DMS 273 treated with DMSO at 0.1 percent for 48 hours (cell line): ENCODE results near the gene SPI1.

ENCODE experiments used
- DNase-seq: peaks from one replicate; lab custom pipeline; 2025; lab: John Stamatoyannopoulos, UW

Gene SPI1

GRCh38 chr11:47388697-47389576 is 10.6 kb upstream of the SPI1 start:
- no peak for DNase-seq

DNA sequence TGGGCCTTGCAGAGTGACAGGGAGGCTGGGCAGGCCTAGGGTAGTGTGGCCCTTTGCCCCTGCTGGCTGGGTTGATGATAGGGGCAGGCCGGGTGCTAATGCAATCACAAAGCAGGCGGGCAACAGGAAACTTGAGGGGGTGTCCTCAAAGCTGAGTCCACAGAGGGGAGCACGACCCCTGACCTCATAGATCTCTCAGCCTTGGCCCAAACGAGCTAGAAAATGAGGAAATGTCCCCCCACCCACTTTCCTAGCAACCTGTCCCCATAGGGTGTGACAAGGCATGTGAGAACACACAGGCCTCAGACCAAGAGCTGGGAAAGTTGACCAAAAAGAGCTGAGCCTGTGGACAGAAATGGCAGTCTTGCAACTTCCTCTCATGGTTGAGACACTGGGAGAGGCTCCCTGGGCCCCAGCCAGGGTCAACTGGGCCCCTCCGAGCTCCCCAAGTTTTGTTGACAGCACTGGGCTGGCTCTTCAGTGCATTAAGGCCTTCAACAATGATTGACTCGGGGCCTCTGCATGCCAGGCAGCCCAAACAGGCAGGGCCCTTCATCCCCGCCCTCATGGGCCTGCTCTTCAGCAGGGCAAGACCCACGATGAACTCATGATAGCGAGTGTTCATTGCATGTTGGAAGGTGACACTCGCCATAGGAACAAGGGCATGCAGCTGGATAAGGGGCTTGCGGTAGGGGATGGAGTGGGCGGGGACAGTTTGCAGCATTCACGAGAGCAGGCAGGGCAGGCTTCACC is 9.8 kb upstream of the SPI1 start:
- no peak for DNase-seq

- DNase-seq = no peak
These were observed 6.2 kb upstream of the SPI1 start for GRCh38 chr11:47384498-47384897.

- DNase-seq = no peak
These were observed 4.7 kb upstream of the SPI1 start for GRCh38 chr11:47383071-47383470.

GRCh38 chr11:47380078-47380477 is 1.7 kb upstream of the SPI1 start:
- no peak for DNase-seq

- no peak for DNase-seq
These were observed 970 bp upstream of the SPI1 start for GRCh38 chr11:47379317-47379716.

GRCh38 chr11:47378836-47379170 is 456 bp upstream of the SPI1 start:
- no peak for DNase-seq

DNA sequence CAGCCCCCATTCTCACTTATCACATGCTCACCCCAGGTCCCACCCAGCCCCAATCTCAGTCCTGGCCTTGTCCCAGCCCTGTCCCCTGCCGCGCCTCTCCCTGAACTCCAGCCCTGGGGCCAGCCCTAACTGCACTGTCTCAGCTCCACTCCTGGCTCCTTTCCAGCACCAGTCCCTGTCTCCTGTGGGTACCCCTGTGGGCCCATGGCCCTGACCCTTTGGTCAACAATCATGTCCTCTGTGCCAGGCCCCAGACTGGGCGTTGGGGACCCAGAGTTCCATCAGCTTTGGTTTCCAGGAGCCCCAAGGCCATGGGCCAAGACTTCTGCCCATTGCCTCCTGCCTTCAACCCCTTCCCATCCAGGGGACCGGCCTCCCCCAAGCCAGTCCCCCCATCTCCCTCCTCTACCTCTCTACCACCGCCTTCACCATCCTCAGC is 757 bp downstream of the SPI1 start:
- no peak for DNase-seq

- DNase-seq = no peak
These were observed 1.6 kb downstream of the SPI1 start for GRCh38 chr11:47376525-47377371.

GRCh38 chr11:47376107-47376524 is 2.2 kb downstream of the SPI1 start:
- DNase-seq = no peak

- DNase-seq = no peak
These were observed 2.7 kb downstream of the SPI1 start for GRCh38 chr11:47375546-47376085.

DNA sequence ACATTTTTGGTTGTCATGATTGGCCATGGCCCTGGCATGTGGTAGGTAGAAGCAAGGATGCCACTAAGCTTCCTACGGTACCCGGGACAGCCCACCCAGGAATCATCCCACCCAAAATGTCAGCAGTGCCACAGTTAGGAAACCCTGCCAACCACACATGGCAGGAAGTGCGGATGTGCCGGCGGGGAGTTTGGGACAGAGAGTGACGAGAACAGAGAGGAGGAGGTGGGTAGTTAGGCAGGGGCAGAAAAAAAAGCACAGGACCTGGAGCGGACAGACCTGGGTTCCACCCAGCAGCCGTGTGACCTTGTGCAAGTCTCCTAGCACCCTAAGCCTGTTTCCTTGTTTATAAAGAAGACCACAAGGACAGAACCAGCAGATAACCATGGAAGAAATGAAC is 3.3 kb downstream of the SPI1 start:
- DNase-seq = no peak

DNA sequence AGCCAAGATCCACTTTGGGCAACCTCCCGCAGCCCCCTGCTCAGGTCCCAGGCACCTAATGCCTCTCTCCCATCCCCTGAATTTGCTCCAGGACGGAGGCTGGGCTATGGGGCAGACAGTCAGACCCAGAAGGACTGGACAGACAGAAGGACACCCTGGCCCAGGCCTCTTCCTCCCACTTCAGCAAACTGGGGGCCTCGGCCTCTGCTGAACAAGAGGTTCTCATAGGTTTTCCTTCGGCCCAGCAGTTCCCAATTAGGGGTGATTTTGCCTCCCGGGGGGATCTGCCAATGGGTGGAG is 3.7 kb downstream of the SPI1 start:
- no peak for DNase-seq

DNA sequence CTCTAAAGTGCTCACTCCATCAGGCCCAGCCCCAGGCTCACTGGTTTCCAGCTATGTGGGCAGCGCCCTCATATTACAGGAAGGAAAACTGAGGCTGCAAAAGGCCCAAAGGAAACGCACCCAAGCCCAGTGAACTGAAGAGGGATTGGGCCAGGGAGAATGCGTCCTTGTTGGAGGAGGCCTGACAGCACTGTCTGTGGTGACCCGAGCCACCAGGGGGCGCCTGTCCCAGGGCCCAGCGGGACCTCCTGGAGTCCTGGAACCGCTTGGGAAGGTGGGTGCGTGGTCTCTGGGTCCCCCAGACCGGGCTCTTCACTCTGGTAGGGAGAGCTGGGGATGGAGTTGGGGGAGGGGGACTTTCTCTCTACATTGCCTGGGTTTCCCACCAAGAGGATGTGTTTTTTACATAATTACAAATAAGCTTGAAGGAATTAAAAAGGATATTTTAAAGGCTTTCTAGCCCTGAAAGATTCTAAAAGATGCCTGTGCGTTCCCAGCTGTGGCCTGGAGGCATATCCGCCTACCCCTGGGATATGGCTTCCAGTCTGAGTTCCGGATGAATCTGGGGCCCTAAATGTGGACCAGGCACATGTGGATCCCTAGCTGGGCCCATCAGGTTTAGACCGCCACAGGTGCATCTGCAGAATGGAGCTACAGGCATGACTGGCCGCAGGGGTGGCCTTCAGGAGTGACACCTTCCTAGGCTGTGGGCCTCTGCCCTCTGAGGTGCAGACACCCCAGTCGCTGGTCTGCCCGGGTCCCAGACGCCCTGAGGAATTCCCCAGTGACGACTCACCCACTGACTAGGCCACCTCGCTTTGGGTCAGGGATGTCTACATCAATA is 4.2 kb downstream of the SPI1 start:
- no peak for DNase-seq

- DNase-seq = no peak
These were observed 5.9 kb downstream of the SPI1 start for GRCh38 chr11:47372422-47372821.

DNA sequence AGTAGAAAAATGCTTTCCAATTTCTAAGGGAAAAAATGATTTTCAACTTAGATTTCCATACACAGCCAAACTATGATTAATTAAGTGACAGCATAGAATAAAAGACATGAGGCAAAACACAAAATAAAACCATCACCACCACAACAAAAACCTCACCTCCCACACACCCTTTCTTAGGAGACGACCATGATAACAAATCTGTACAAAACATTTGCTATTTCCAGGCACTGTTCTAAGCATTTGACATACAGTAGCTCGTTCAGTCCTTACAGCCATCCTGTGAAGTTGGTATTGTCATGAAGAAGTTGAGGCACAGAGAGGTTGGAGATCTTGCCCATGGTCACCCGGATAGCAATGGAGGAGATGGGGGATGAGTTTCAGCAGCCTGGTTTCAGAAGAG is 8.7 kb downstream of the SPI1 start:
- no peak for DNase-seq

DNA sequence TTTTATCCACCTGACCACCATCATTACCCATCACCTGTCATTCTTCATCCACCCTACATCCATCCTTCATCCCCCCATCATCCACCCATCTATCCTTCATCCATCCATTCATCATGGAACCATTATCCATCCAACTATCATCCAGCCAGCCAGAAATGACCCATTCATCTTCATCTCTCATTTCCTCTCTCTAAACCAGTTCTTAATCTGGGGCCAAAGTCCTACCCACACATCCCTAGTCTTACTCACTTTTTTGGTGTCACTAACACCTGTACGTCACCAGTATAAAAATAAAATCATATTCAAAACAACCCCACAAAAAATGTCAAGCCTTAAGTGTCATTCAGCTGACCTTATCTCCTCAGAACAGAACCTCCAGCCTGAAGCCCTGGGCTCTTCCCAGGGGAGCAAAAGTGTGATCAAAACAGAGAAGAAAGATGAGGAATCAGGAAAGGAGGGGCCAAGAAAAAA is 12.3 kb downstream of the SPI1 start:
- no peak for DNase-seq

- DNase-seq = no peak
These were observed 16.9 kb downstream of the SPI1 start for GRCh38 chr11:47361419-47361818.

- no peak for DNase-seq
These were observed 18.0 kb downstream of the SPI1 start for GRCh38 chr11:47360341-47360740.

DNA sequence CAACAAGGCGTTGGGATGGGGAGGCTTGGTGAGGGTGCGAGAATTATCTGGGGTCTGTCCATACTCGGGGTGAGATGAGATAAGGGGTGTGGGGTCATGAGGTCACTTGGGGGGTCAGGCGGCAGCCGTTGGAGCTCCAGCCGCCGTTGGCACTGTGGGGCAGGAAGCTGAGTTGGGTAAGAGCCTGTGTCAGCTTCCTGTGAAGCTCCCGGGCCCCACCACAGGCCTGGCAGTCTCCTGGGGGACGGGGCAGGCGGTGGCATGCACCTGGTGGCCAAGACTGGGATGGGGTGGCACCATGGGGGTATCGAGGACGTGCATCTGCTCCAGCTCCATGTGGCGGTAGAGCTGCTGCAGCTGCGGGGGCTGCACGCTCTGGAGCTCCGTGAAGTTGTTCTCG is 18.8 kb downstream of the SPI1 start:
- DNase-seq = no peak

DNA sequence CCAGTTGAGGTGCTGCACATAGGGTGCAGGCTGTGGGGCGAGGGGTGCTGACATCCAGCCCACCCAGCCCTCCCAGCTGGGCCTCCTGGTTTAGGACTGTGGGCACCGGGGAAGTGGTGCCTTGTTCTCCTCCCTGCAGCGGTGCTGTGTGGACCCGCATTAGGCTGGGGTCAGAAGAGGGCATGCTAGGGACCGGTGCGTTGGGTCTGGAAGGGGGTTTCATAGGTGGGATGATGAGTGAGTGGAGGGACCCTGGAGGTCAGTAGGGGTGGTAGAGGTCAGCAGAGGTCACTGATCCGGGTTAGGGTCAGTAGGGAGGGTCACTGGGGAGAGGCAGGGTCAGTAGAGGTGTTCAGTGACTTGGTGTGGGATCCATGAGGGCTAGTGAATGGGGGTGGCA is 19.2 kb downstream of the SPI1 start:
- no peak for DNase-seq

DNA sequence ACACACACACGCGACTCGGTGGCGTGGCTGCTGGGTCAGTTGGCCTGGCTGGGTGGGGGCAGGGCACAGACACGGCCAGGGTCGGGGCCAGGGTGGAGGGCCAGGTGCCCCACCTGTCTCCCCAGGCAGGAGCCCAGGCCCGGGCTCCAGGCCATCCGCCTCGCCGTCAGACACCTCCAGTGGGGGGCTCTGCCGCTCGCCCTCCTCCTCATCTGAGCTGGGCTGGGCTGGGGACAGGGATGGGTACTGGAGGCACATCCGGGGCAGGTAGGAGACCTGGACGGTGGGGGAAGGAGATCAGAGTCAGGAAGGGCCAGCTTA is 19.7 kb downstream of the SPI1 start:
- DNase-seq = no peak
